C4-2B (cell line): Measurements from ENCODE around the gene BMAL1.

Experiments used
- H3K27ac ChIP-seq: fragments of 450-650 bp; 2 replicates; pipeline ENCODE4 v1.5.1; 2017
- CTCF ChIP-seq: fragments of 450-650 bp; conservative IDR thresholded peaks from 2 replicates; pipeline ENCODE4 v1.5.1; 2017; ENCODE audit warnings: mild to moderate bottlenecking
- ZFX ChIP-seq: fragments of 450-650 bp; IDR thresholded peaks from 2 replicates; pipeline ENCODE4 v1.6.1; 2017

The BMAL1 gene

DNA sequence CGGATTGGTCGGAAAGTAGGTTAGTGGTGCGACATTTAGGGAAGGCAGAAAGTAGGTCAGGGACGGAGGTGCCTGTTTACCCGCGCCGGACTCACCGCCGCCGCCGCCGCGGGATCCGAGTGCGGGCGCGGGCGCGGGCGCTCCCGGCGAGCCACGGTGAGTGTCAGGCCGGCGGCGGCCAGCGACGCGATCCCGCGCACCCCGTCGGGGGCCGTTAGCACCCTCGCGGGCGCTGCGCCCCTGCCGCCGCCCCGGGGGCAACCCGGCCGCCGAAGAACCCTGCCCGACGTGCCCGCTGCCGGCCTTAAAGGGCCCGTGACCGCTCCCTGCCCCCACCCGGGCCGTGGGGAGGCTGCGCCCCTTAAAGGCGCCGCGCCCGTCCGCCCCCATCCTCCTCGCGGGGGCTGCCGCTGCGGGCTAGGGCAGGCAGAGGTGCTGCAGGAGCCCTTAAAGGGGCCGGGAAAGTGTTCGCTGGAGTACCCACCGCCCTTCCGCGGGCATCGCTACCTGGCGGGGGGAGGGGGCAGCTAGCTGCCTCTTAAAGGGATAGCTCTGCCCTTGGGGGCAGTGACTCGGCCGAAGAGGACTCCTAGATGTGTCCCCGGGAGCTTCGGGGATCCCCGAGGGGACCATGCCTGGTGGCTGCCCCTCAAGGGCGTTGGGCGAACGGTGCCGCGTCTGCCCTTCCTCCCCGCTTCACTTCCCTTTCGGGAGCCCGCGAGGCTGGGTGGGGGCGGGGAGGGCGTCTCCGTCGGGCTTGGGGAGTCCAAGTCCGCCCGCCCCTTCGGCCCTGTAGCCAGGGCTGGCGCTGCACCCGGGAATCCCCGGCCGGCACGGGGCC is at the start of gene BMAL1:
Gene BMAL1 (plus strand): TSS at position 23 of the 841 bp plus-strand sequence. CDS start 76,519 bp downstream, outside the sequence.
- H3K27ac ChIP-seq: peak within 1 kb of the TSS; percentile 73

GRCh38 chr11:13228572-13228971 is 49.0 kb upstream of the BMAL1 start:
- TF ChIP-seq ZFX: no peak
- no peak for TF ChIP-seq CTCF
- no peak overlapping the region for H3K27ac ChIP-seq

More for the DNA sequence above, at the start of gene BMAL1:
- no peak for TF ChIP-seq CTCF
- no peak for TF ChIP-seq ZFX

GRCh38 chr11:13229136-13229535 is 48.5 kb upstream of the BMAL1 start:
- no peak overlapping the region for H3K27ac ChIP-seq
- TF ChIP-seq ZFX (no peak), CTCF (no peak)

DNA sequence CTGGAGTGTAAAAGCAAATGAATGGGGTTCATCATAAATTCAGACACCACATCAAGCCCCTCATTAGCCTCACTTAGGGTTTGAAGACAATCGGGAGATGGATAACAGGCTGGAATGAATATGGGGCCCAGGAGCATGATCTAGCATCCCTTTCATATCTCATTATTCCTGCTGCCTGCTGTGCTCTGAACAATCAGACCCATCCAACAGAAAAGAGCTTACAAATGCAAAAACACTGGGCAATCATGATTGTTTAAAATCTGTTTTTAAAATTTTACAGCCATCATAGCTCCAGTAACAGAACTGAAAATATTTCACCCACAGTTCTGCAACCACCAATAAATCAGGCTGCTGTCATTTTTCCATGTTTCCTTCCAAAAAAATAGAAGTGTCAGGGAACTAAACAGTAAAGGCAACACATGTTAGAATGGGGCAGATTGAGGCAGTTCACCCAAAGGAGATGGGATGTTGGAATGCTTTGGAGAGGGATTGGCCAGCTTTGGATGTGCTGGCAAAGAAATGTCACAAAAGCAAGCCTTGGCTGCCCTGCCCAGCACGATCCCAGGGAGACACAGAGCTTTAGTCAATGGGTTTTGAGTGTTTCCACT is 47.8 kb upstream of the BMAL1 start:
- no peak overlapping the region for H3K27ac ChIP-seq
- TF ChIP-seq CTCF (no peak), ZFX (no peak)

- H3K27ac ChIP-seq: no peak overlapping the region
- TF ChIP-seq ZFX (no peak), CTCF (no peak)
These were observed 44.3 kb upstream of the BMAL1 start for GRCh38 chr11:13233173-13233745.

DNA sequence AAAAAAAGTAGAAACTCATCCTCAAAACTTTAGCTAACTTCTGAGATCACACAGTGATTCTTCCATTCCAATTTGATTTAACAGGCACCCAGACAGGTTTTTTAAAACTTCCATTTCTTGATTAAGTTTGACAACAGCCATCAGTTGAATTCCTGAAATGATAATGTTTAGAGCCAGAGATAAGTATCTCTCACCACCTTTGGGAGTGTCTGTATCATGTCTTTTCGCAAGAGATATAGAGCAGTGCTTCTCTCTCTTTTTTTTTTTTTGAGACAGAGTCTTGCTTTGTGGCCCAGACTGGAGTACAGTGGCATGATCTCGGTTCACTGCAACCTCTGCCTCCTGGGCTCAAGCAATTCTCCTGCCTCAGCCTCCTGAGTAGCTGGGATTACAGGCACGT is 41.7 kb upstream of the BMAL1 start:
- TF ChIP-seq CTCF (no peak), ZFX (no peak)
- no peak overlapping the region for H3K27ac ChIP-seq

GRCh38 chr11:13236626-13237025 is 41.0 kb upstream of the BMAL1 start:
- H3K27ac ChIP-seq: no peak overlapping the region
- no peak for TF ChIP-seq ZFX
- no peak for TF ChIP-seq CTCF
